ENCODE results near the gene PLBD2.
"Not testable (repeated sequence)": the region's sequence is repeated elsewhere in the genome, so short reads cannot be mapped to it uniquely, and the experiment has no call there.

The PLBD2 gene

DNA sequence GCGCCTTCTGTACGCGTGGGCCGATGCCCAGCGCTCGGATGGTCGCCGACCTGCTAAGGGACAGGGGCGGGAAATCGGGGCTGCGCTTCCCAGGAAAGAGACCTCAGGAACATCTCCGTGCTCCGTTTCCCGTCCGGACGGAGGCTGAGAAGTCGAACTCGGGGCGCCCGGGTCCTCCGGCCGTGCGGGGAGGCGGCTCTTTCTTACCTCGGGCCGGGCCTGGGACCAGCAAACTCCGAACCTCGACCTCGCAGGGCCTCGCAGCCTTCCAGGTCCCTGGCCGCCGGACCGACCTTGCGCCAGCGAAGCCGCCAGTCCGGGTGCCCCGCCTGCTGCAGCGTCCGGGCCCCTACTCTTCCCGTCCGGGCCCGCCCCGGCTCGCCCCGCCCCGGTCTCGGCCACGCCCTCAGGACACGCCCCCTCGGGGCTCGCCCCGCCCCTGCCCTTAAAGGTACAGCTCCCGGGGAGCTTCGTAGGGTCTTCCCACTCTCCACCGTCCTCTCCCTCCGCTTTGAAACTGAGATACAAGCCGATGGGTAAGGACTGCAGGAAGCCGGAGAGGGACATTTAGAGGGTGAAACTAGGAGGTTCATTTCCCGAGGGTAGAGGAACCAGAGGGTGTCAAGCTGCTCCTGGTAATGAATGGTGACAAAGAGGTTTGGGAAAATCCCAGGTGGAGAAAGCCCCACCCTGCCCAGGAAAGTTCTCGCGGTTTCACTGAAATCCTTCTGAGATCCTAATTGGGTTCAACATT lies 23.4 kb upstream of the PLBD2 start, which contains the start of gene SLC8B1:
SLC8B1 (minus strand) TSS at position 324 of the 754 bp plus-strand sequence. CDS start 2,231 bp downstream, outside the sequence.
- peak; percentile 91 to 97 (median 96) for DNase-seq

DNA sequence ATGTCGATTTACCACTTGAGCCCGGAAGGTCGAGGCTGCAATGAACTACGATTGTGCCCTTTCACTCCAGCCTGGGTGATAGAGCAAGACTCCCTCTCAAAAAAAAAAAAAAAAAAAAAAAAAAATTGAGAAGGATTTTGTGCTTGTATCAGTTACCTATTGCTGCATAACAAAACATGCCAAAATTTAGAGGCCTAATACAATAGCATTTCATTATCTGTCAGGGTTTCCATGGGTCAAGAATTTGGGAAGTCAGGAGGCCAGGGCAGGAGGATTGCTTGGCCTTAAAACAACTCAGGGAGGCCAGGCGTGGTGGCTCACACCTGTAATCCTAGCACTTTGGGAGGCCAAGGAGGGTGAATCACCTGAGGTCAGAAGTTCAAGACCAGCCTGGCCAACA lies 18.8 kb upstream of the PLBD2 start:
- DNase-seq: no peak

DNA sequence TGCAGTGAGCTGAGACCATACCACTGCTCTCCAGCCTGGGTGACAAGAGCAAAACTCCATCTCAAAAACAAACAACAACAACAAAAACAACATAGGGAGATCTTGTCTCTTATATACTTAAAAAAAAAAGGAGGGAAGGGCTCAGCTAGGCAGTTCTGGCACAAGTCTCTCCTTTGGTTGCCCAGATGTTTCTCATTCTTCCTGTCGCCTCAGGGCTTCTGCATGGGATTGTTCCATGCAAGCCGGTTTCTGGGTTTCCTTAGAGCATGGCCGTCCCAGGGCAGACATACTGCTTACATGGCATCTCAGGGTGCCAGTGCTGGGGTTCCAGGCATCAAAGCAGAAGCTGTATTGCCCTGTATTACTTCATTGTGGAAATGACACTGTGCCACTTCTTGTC lies 18.3 kb upstream of the PLBD2 start:
- DNase-seq: no peak

DNA sequence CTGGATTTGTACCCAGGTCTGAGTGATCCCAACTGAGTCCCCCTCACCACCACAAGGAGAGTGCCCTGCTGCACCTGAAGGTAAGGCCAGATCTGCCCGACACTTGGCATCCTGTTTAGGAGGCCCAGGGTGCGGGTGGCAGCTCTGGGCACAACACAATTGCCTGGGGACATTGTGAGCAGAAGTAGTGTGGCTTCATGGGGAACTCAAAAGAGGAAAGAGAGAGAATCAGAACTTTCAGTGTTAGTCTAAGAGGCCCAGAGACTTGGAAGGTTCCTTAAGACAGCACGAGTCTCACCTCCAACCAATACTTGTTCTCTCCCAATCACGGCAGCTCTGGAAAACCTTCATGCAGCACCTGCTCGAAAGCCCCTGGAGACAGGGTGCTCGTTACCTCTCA lies 16.9 kb upstream of the PLBD2 start:
- DNase-seq: peak; percentile 31 to 78 (median 62)

DNA sequence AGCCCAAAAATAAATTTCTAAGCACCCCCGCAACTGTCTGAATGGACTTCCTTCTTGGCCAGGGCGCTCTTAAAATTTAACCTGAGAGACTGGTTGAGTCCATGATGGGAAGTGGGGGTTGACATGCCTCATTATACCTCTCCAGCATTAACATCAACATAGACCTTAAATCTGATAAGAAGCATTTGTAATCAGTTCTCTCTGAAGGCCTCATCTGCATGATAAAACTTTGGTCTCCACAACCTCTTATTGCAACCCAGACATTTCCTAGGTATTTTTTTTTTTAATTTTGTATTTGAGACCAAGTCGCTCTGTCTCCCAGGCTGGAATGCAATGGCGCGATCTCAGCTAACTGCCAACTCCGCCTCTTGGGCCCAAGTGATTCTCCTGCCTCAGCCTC lies 13.1 kb upstream of the PLBD2 start:
- no peak for DNase-seq

DNA sequence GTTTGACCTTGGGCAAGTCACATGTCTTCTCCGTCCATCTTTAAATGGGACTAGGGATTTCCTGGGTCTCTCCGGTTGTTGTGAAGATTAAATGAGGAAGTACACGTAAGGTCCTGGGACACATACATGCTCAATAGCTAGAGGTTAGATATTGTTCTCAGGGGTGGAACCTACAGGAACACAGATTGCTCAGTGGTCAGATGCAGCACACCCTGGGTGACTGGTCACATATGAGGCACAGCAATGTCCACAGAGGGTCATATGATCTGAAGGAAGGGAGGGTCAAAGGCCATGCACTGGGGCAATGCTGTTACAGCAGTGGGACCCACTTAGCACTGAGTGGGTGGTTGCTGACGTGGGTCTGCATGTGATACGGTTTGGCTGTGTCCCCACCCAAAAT lies 12.0 kb upstream of the PLBD2 start:
- peak; percentile 56 to 87 (median 65) for DNase-seq

DNA sequence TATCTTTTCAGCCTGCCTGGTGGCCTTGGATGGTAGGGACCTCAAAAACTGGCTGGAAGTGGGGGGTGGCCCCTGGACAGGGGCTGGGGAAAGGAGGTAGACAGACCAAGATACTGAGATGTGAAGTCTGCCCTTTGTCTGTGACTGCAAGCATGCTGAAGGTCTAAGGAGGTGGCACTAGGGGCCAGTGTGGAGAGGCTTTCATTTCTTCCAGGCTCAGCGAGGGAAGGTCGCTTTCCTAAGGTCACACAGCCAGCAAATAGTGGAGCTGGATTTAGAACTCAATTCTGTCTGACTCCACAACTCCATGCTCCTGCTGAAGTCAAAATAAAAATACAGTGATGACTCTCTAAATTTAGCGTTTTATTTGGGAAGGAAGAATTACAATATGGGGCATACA lies 11.3 kb upstream of the PLBD2 start:
- no peak for DNase-seq

DNA sequence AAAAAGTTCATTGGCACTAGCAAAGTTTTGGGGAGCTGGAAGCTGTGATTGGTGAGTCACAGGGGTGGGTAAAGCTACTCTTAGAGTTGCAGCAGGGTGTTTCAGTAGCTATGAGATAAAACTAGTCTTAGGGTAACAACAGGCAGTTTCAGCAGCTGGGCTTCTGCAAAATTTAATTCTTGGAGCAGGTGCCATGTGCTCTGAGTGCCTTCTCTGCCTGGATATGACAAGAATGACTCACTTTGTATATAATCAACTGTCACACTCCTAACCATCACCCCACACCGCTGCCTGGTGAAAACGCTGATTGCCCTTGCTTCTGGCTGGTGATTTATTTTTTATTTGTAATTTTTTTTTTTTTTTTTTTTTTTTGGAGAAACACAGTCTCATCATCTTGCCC lies 10.5 kb upstream of the PLBD2 start:
- DNase-seq: peak in 1 of 4 experiments; percentile 34

DNA sequence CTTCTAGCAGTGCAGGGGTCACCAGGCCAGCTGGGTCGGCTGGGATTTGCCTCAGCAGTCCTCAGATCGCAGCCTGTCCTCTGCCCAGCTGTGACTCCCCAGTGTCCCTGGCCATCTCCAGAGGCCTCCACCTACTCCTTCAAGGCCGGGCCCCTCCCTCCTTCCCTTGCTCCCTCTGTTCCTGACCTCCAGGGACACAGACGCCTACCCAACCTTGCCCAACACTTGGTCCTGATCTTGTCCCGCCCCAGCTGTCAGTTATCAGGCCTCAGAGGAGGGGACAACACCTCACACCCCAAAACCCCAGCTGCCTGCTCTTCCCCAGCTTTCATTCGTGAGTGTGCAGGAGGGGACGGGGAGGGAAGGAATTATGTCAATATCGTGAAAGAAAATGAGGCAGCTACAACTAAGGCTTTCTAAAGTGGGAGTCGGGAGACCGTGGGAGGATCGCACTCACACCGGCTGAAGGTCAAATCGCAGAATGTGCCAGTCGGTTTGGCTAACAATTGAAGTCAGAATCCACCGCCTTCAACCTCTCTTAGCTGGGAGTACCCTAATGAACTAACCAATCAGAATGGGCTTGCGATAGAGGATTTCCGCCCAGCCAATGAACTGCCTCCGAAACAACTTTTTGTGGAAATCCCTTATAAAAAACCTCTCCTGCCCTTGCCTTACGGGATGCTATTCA lies 9.4 kb upstream of the PLBD2 start:
- DNase-seq: peak in 1 of 4 experiments; percentile 28

DNA sequence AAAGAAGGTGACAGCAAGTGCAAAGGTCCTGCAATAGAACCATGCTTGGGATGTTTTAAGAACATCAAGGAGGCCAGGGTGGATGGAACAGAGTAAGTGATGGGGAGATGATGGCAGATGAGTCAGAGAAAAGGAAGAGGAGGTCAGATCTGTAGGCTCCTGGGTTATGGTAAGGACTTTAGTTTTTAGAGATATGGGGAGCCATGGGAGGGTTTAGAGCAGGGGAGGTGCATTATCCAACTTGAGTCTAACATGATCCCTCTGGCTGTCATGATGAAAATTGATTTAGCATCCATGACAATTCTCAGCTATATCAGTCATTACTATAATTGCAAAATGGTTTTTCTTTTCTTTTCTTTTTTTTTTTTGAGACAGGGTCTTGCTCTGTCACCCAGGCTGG lies 7.3 kb upstream of the PLBD2 start:
- DNase-seq: no peak

DNA sequence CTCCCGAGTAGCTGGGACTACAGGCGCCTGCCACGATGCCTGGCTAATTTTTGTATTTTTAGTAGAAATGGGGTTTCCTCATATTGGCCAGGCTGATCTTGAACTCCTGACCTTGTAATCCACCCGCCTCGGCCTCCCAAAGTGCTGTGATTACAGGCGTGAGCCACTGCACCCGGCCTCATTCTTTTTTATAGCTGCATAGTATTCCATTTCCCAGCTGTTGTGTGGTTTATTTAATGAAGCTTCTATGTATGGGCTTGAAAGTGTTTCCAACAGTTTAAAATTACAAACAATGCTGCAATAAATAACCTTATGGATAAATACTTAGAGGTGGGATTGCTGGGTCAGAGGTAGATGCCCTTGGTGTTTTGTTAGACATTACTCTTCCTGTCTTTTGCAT lies 4.2 kb upstream of the PLBD2 start:
- DNase-seq: not testable (repeated sequence)

DNA sequence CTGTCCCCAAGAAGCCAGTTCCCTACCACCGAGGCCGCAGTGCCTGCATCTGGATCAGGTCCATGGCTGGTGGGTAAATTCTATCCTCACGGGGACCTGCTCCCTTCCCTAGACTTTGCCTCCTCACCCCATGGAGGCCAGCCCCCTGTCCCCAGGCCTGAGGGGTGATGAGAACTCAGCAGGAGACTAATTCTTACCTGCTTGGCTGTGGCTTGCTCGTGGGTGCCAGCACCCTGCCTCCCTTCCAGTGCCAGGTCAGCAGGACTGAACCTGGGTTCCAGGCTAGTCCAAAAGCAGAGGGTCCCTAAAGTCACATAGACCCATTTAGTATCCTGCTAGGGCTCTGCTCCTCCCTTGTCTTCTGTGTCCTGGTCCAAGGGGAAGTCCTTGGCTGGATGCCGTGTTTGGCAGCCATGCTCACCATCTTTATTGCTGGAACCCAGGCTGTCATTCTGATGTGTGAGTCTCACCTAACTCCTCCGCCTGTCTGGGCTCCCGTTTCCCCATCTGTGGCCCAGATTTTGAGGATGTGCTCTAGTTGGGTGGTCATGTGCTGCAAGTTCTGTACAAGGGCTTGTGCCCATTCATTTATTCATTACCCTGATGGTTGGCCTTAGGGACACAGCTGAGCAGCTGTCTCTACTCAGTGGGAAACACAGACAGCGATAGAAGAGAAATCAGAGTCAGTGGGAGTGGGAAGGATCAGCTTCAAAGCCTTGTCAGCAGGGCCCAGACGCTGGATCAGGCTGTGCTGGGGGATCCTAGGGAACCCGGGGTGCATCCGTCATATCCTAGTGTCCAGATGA lies 949 bp downstream of the PLBD2 start:
- peak; percentile 55 to 74 (median 70) for DNase-seq

DNA sequence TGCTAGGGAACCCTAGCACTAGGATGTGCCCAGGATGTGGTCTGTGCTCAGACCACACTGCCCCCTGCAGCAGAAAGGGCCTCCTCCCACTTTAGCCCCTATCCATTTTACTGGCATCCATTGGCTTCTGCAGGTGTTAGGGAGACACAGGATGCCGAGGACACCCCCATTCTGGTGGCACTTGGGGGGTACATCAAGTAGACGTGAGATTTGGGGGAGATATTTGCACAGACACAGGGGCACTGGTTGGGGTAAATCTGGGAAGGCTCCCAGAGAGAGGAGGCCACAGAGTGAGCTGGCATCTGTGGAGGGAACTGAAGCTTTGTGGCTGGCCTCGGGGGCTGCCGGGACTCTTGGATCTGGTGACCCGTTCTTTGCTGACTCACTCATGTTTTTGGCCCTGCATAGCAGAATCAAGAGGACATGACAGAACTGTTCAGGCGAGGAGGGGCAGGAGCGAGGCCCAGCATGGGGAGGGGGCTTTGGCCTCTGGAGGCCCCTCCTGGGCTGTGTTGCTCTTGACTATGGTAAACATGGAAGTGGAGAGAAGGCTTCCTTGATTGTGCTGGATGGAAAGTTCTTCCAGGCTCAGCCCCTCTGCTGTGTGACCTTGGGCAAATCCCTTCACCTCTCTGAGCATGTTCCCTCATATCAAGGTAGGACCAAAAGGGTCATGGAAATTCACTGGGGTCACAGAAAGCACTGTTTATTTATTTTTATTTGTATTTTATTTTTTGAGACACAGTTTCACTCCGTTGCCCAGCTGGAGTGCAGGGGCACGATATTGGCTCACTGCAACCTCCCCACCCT lies 1.8 kb downstream of the PLBD2 start:
- peak; percentile 64 to 75 (median 72) for DNase-seq

DNA sequence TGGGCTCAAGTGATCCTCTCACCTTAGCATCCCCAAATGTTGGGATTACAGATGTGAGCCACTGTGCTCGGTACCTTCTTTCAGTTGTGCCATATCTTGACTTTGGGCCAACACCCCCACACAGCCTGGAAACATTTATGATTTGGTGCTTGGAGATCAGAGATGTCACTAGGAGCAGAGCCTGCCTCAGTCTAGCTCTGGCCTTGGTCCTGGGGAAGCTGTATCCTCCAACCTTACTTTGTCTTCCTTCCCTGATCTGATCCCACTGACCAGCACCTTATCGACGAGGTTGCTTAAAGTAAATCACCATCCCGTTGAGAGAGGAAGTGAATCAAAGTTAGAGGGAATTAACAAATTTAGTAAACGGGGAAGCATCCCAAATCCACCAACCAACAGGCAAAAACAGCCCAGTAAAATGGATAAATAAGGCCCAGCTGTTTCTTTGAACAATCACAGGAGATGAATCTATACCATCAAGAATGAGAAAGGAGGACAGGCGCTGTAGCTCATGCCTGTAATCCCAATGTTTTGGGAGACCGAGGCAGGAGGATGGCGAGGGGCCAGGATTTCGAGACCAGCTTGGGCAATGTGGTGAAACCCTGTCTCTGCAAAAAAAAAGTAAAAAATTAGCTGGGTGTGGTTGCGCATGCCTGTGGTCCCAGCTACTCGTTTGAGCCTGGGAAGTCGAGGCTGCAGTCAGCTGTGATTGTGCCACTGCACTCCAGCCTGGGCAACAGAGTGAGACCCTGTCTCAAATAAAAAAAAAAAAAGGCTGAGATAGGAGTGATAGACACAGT lies 3.4 kb downstream of the PLBD2 start:
- peak in 1 of 4 experiments; percentile 13 for DNase-seq

DNA sequence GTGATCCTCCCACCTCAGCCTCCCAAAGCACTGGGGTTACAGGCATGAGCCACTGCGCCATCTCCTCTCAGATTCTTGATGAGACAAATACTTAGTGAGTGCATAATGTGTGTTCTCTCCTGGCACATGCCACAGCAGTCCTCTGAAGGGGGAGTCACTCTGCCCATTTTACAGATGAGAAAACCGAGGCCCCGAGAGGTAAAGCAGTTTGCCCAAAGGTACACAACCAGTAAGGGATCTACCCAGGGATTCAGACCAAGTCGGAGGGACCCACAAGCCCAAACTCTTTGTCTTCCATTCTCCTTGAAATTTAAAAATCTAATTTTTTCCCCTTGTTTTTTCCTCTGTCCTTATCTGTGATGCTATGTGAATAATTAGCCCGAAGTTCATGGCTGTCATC lies 6.3 kb downstream of the PLBD2 start:
- no peak for DNase-seq

DNA sequence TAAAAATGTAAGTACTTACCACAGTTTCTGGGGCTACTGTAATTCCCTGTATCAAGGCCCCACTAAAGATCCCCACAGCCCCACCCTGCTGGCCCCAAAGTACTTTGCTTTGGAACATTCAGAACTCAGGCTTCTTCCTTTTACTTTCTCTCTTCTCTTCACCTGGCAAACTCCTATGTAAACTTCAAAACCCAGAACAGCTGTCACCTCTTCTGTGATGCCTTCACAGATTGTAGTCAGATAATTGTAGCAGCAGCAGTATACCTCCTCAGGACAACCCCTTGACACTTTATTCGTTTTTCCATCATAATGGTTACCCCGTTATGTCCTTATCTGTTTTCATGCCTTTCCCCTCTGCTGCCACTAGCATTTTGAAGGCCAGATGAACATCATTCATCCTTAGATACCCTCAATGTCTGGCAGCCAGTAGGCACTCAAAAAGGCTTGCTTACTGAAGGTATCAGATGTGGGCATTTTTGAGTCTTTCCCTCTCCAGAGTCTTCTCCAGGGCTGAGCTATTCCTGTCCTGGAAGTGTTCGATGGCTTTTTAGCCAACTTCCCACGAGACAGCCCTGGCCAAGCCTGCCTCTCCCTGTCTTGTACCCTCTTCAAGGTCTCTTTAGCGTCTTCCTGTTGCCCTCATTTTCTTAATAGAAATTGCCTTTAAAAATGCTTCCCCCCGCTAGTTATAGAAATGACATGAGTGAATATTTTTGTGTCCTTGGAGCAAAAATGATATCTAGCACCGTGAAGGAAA lies 7.4 kb downstream of the PLBD2 start:
- no peak for DNase-seq

DNA sequence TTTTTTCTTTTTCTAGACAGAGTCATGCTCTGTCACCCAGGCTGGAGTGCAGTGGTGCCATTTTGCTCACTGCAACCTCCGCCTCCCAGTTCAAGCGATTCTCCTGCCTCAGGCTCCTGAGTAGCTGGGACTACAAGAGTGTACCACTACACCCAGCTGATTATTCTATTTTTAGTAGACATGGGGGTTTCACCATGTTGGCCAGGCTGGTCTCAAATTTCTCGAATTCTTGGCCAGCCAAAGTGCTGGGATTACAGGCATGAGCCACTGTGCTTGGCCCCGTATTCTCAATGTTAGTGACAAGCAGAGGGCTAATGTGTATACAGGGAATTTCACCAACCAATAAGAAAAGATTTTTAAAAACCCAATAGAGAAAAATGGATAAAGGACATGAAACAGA lies 8.4 kb downstream of the PLBD2 start:
- no peak for DNase-seq

DNA sequence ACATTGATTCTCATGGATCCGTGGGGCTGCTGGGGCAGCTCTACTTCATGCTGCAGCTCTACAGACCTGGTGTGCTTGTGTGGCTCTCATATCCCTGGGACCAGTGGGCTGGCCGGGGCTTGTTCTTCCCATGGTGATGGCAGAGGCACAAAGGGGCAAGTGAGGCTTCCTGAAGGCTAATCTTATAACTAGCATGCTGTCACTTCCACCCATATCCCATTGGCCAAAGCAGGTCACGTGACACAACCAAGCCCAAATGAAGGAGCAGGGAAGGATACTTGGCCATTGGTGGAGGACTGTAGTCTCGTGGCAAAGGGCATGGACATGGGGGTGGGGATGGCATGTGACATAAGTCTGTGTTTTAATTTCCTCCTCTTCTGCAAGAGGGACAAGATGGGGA lies 9.9 kb downstream of the PLBD2 start:
- DNase-seq: peak in 3 of 4 experiments; percentile 28 to 33 (median 31)

DNA sequence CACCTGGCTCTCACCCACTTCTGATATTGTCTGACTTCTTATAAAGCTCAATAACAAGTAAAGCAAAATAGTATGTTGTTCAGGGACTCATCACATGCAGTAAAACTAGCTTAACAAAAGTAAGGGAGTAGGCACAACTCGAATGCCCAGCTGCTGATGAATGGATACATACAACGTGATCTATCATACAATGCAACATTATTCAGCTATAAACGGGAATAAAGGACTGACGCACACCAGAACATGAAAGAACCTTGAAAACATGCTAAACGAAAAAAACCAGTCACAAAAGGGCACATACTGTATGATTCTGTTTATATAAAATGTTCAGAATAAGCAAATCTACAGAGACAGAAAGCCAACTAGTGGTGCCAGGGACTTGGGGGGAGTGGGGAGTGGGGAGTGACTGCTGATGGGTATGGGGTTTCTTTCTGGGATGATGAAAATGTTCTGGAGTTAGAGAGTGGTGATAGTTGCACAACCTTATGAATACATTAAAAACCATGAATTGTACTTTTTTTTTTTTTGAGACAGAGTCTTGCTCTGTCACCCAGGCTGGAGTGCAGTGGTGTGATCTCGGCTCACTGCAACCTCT lies 11.1 kb downstream of the PLBD2 start:
- DNase-seq: no peak

All from suppressor macrophage (primary cell).